IMR-90 (cell line): ENCODE data around the gene PRPF6. TPM values are rescaled to one million over a fixed set of nuclear protein-coding genes. Genes with fewer than 3 reads are reported as not detected.

ENCODE experiments used
- ATAC-seq: fragments of 200-7000 bp; cut with Tn5 transposase; 2 replicates; pipeline ENCODE4 v1.9.1; 2020; ENCODE audit warnings: low read depth, mild to moderate bottlenecking, moderate library complexity
- BruUV-seq: library from RNA; stranded (reverse); fragments of 400-500 nt; replicated peaks from 2 replicates; lab custom pipeline; 2021; lab: Mats Ljungman, UMichigan
- CTCF ChIA-PET: fragments of 300-600 bp; formaldehyde crosslinking; extraction: SDS; loops from one replicate; lab custom pipeline; 2021; ENCODE audit warnings: antibody characterized with exemption; lab: Yijun Ruan, JAX
- POLR2A ChIA-PET: fragments of 300-600 bp; sonication (Branson Sonifier 250); formaldehyde crosslinking; loops from one replicate; lab custom pipeline; 2022; ENCODE audit warnings: antibody characterized with exemption; ENCODE audit not compliant: unreplicated experiment; lab: Charles Lee
- DNase-seq: peaks from one replicate; pipeline ENCODE4 v3.0.0; 2013
- H2AFZ ChIP-seq: replicated peaks from 2 replicates; pipeline ENCODE3; 2013; ENCODE audit warnings: low read length, mild to moderate bottlenecking; ENCODE audit not compliant: poor library complexity
- H2AK5ac ChIP-seq: 2 replicates; pipeline ENCODE4 v1.6.1; 2013; ENCODE audit warnings: low read depth, low read length, inconsistent platforms
- H2AK9ac ChIP-seq: replicated peaks from 2 replicates; pipeline ENCODE3; 2013; ENCODE audit warnings: mild to moderate bottlenecking, low read depth, low read length, moderate library complexity; ENCODE audit not compliant: poor library complexity
- H2BK120ac ChIP-seq: 2 replicates; pipeline ENCODE4 v1.6.1; 2013; ENCODE audit warnings: low read depth, low read length, inconsistent platforms
- H2BK15ac ChIP-seq: 3 replicates; pipeline ENCODE4 v1.6.1; 2013; ENCODE audit warnings: low read depth, low read length, inconsistent platforms
- H2BK20ac ChIP-seq: 2 replicates; pipeline ENCODE4 v1.6.1; 2013; ENCODE audit warnings: low read depth, mild to moderate bottlenecking, inconsistent platforms, low read length, moderate library complexity
- H2BK5ac ChIP-seq: 2 replicates; pipeline ENCODE4 v1.6.1; 2013; ENCODE audit warnings: mild to moderate bottlenecking, low read depth, low read length, inconsistent platforms; ENCODE audit not compliant: poor library complexity, severe bottlenecking
- H3K14ac ChIP-seq: replicated peaks from 2 replicates; pipeline ENCODE4 v1.6.1; 2013; ENCODE audit warnings: low read depth, low read length, inconsistent platforms
- H3K18ac ChIP-seq: 2 replicates; pipeline ENCODE4 v1.6.1; 2013; ENCODE audit warnings: low read depth, low read length, control low read depth
- H3K23ac ChIP-seq: 2 replicates; pipeline ENCODE4 v1.6.1; 2013; ENCODE audit warnings: low read depth, low read length, inconsistent platforms
- H3K27ac ChIP-seq: 2 replicates; pipeline ENCODE4 v1.5.1; 2013; ENCODE audit warnings: mild to moderate bottlenecking, control low read depth, low read length; ENCODE audit not compliant: insufficient read depth
- H3K27me3 ChIP-seq: 2 replicates; pipeline ENCODE4 v1.6.1; 2013; ENCODE audit warnings: low read length; ENCODE audit not compliant: control insufficient read depth, insufficient read depth
- H3K36me3 ChIP-seq: 2 replicates; pipeline ENCODE4 v1.6.1; 2013; ENCODE audit warnings: low read length, mixed read lengths; ENCODE audit not compliant: control insufficient read depth, insufficient read depth
- H3K4ac ChIP-seq: 2 replicates; pipeline ENCODE4 v1.6.1; 2013; ENCODE audit warnings: low read depth, low read length, inconsistent platforms
- H3K4me1 ChIP-seq: 2 replicates; pipeline ENCODE4 v1.6.1; 2013; ENCODE audit warnings: low read length, mixed read lengths; ENCODE audit not compliant: control insufficient read depth, insufficient read depth
- H3K4me2 ChIP-seq: 2 replicates; pipeline ENCODE4 v1.6.1; 2013; ENCODE audit warnings: low read depth, mild to moderate bottlenecking, control low read depth, low read length, moderate library complexity
- H3K4me3 ChIP-seq: 2 replicates; pipeline ENCODE4 v1.5.1; 2013; ENCODE audit warnings: low read depth, mild to moderate bottlenecking, control low read depth, low read length, moderate library complexity; ENCODE audit not compliant: insufficient read depth
- H3K56ac ChIP-seq: 2 replicates; pipeline ENCODE4 v1.6.1; 2013; ENCODE audit warnings: low read length, inconsistent platforms; ENCODE audit not compliant: insufficient read depth; ENCODE audit errors: extremely low read depth
- H3K79me1 ChIP-seq, 2 experiments: 2 replicates each; pipeline ENCODE4 v1.6.1; 2013; ENCODE audit warnings: low read length in 2 of 2, inconsistent platforms in 1 of 2, low read depth in 1 of 2
- H3K9ac ChIP-seq: 2 replicates; pipeline ENCODE4 v1.6.1; 2013; ENCODE audit warnings: low read depth, low read length, control low read depth
- H3K9me1 ChIP-seq: 2 replicates; pipeline ENCODE4 v1.6.1; 2013; ENCODE audit warnings: low read length, inconsistent platforms; ENCODE audit not compliant: insufficient read depth
- H3K9me3 ChIP-seq: 2 replicates; pipeline ENCODE4 v1.6.1; 2013; ENCODE audit warnings: low read length; ENCODE audit not compliant: control insufficient read depth, insufficient read depth
- H4K20me1 ChIP-seq: 2 replicates; pipeline ENCODE4 v1.6.1; 2013; ENCODE audit warnings: low read length, inconsistent platforms; ENCODE audit not compliant: insufficient read depth
- H4K5ac ChIP-seq: 2 replicates; pipeline ENCODE4 v1.6.1; 2013; ENCODE audit warnings: mild to moderate bottlenecking, low read depth, low read length, control low read depth
- H4K8ac ChIP-seq, 2 experiments: 2 replicates each; pipeline ENCODE4 v1.6.1; 2013; ENCODE audit warnings: low read depth in 2 of 2, low read length in 2 of 2, control low read depth in 1 of 2, inconsistent platforms in 1 of 2
- H4K91ac ChIP-seq: 2 replicates; pipeline ENCODE4 v1.6.1; 2013; ENCODE audit warnings: low read depth, low read length, inconsistent platforms; ENCODE audit not compliant: insufficient read depth
- CEBPB ChIP-seq: IDR thresholded peaks from 2 replicates; pipeline ENCODE4 v1.6.1; 2012; ENCODE audit warnings: low read depth, low read length, improper control_type of control experiment
- ELK1 ChIP-seq: fragments of 150-350 bp; IDR thresholded peaks from 2 replicates; pipeline ENCODE4 v1.6.1; 2016; ENCODE audit warnings: low read depth, mild to moderate bottlenecking, low read length, moderate library complexity, borderline replicate concordance
- FOS ChIP-seq: fragments of 150-350 bp; IDR thresholded peaks from 2 replicates; pipeline ENCODE4 v1.6.1; 2016; ENCODE audit warnings: low read depth, low read length
- MAZ ChIP-seq: IDR thresholded peaks from 2 replicates; pipeline ENCODE4 v1.6.1; 2012; ENCODE audit warnings: low read depth, mild to moderate bottlenecking, low read length, improper control_type of control experiment, moderate library complexity, borderline replicate concordance
- NFE2L2 ChIP-seq: fragments of 150-350 bp; IDR thresholded peaks from 2 replicates; pipeline ENCODE4 v1.6.1; 2016; ENCODE audit warnings: low read depth, mild to moderate bottlenecking, low read length
- RCOR1 ChIP-seq: IDR thresholded peaks from 2 replicates; pipeline ENCODE4 v1.6.1; 2012; ENCODE audit warnings: mild to moderate bottlenecking, low read length, improper control_type of control experiment; ENCODE audit not compliant: insufficient replicate concordance
- RFX5 ChIP-seq: IDR thresholded peaks from 2 replicates; pipeline ENCODE4 v1.8.0; 2012; ENCODE audit warnings: low read depth, mild to moderate bottlenecking, low read length, moderate library complexity
- SMC3 ChIP-seq: fragments of 150-350 bp; IDR thresholded peaks from 2 replicates; pipeline ENCODE4 v1.6.1; 2016; ENCODE audit warnings: low read depth, mild to moderate bottlenecking, antibody characterized with exemption, low read length, moderate library complexity
- USF2 ChIP-seq: fragments of 150-350 bp; IDR thresholded peaks from 2 replicates; pipeline ENCODE4 v1.6.1; 2017; ENCODE audit warnings: mild to moderate bottlenecking, antibody characterized with exemption, low read length, low read depth
- WGBS, 2 experiments: methylation state at CpG; one replicate each; pipeline versions ENCODE4 v1.1.5 to v1.1.7; 2013; ENCODE audit warnings: missing lambda C conversion rate in 2 of 2; ENCODE audit not compliant: insufficient read length in 1 of 2; ENCODE audit errors: extremely low coverage in 2 of 2; 5-methylcytosine and 5-hydroxymethylcytosine counted together
- dilution Hi-C: fragments of 300-500 bp; cut with HindIII; formaldehyde crosslinking; loops from one replicate; pipeline ENCODE4 v1.14.3; 2018; ENCODE audit warnings: low sequenced_read_pairs; ENCODE audit not compliant: unreplicated experiment
- in situ Hi-C: fragments of 300-500 bp; cut with MboI; formaldehyde crosslinking; loops from 3 replicates; pipeline ENCODE4 v1.14.3; 2019; ENCODE audit warnings: low sequenced_read_pairs, inconsistent platforms, mixed read lengths
- intact Hi-C: fragments of 100-400 bp; cut with micrococcal nuclease; formaldehyde crosslinking; loops from 2 replicates; pipeline ENCODE4 v1.10.0; 2022
- polyA plus RNA-seq, 3 experiments: library from polyadenylated mRNA; depleted of rRNA; stranded (reverse); fragments of >200 nt; gene quantifications; 2 replicates each; pipeline ENCODE4 v1.2.3, GENCODE V29; 2012; ENCODE audit warnings: low replicate concordance in 1 of 3
- total RNA-seq: library from RNA; depleted of rRNA; stranded (reverse); fragments of >200 nt; gene quantifications from 2 replicates; pipeline ENCODE4 v1.2.3, GENCODE V29; 2012

The PRPF6 gene
- total and polyA plus RNA-seq, 2 of the 4 experiments (the other 2 are of a cell fraction), result 43.5 to 71.3 TPM

GRCh38 chr20:64074963-64075362 lies 94.0 kb downstream of the PRPF6 start:
- ATAC-seq (no peak), DNase-seq (no peak)
- no peak overlapping the region for H2BK15ac ChIP-seq
- H4K20me1 ChIP-seq, result no peaks in the 10 kb centered on the region; the same call in none of the 2 replicates
- peaks cover 26% of the 10 kb centered on the region; the same call in 1 of the 2 replicates for H3K36me3 ChIP-seq
- no peak overlapping the region for H4K8ac ChIP-seq
- peaks cover 6 to 8% of the 10 kb centered on the region in 2 experiments; a peak in 3 of 4 replicates for H3K79me1 ChIP-seq
- no peaks in the 10 kb centered on the region for H3K9me3 ChIP-seq
- no peak overlapping the region for H3K27ac ChIP-seq
- H4K5ac ChIP-seq, result no peak overlapping the region
- dilution Hi-C loops (no loop called here), in situ Hi-C loops (no loop called here), intact Hi-C loops (no loop called here)
- ChIA-PET POLR2A (no interaction called here), CTCF (no interaction called here)
- H2AFZ ChIP-seq, result no peak overlapping the region
- no peak overlapping the region for H3K23ac ChIP-seq
- no peak for TF ChIP-seq USF2
- TF ChIP-seq RCOR1, result no peak
- no peak for TF ChIP-seq SMC3
- no peak for TF ChIP-seq CEBPB
- no peak for TF ChIP-seq ELK1
- no peak for TF ChIP-seq NFE2L2
- no peak for TF ChIP-seq RFX5
- TF ChIP-seq MAZ, result no peak
- no peak for TF ChIP-seq FOS
- H2BK5ac ChIP-seq, result no peak overlapping the region
- no peak overlapping the region for H3K4me3 ChIP-seq
- H3K4me2 ChIP-seq, result no peak overlapping the region
- H2BK20ac ChIP-seq, result no peak overlapping the region
- no peak overlapping the region for H3K9ac ChIP-seq
- H3K14ac ChIP-seq, result no peak overlapping the region
- peaks cover 11% of the 10 kb centered on the region for H3K4me1 ChIP-seq
- H2AK9ac ChIP-seq, result no peak overlapping the region
- H3K18ac ChIP-seq, result no peak overlapping the region
- no peak overlapping the region for H4K91ac ChIP-seq
- no peak overlapping the region for H3K4ac ChIP-seq
- H2AK5ac ChIP-seq, result no peak overlapping the region
- BruUV-seq, result no TSS peak
- no peaks in the 10 kb centered on the region for H3K9me1 ChIP-seq
- no peak overlapping the region for H3K56ac ChIP-seq
- WGBS, 2 experiments, result 86% methylated on average over 6 of the region's 8 CpGs; no CpG with 5 or more reads in 1 of the 2 experiments
- no peak overlapping the region for H2BK120ac ChIP-seq
- no peaks in the 10 kb centered on the region for H3K27me3 ChIP-seq
